Measurements from ENCODE around the gene PHLDA3. TPM values are rescaled to one million over a fixed set of nuclear protein-coding genes. Genes with fewer than 3 reads are reported as not detected.

The PHLDA3 gene
- total and polyA plus RNA-seq, 2 of the 13 experiments (the other 11 are each of a cell fraction or from before 2014, with no cell fraction given): 16.7 to 33.6 TPM

DNA sequence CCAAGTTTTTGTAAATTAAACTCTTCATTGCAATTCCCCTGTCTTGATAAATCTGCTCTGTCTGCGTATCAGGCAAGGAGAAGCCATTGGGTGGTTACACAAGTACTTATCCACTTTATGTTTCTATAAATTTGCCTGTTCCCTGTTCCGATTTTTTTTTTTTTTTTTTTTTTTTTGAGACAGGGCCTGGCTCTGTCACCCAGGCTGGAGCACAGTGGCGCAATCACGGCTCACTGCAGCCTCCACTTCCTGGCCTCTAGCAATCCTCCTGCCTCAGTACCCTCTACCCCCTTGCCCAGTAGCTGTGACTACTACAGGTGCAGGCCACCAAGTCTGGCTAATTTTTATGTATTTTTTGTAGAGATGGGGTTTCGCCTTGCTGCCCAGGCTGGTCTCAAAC lies 49.1 kb upstream of the PHLDA3 start:
- intact Hi-C loops (cut with micrococcal nuclease; ENCODE audit: unreplicated experiment) (no loop called here), in situ Hi-C loops (cut with HindIII; ENCODE audit: extremely low pct_ligation_motif_present, low pct_unique_long_range_greater_than_20kb) (no loop called here)
- CTCF ChIA-PET (ENCODE audit: low intra/inter-chr PET ratio, low total read pairs): no interaction called here
- Histone ChIP-seq H3K36me3 (replicated peaks in 1 of 2; ENCODE audit: control insufficient read depth in 1 of 2, insufficient read depth in 2 of 2, low read length in 2 of 2) (no peaks in the 10 kb centered on the region), H3K4me3 (replicated peaks in 1 of 3; ENCODE audit: insufficient read depth in 1 of 3, low read depth in 2 of 3, low read length in 3 of 3) (no peak overlapping the region), H3K9ac (ENCODE audit: insufficient read depth, low read depth, low read length) (no peak overlapping the region), H3K27ac (ENCODE audit: extremely low read length, insufficient read depth, low read length) (no peak overlapping the region), H3K9me3 (ENCODE audit: low read length) (no peaks in the 10 kb centered on the region), H4K20me1 (ENCODE audit: insufficient read depth, low read length) (no peaks in the 10 kb centered on the region), H2AFZ (ENCODE audit: low read length) (no peak overlapping the region), H3K27me3 (ENCODE audit: control insufficient read depth in 1 of 2, insufficient read depth in 2 of 2, low read length in 2 of 2) (peaks cover 1 to 14% of the 10 kb centered on the region in 2 experiments; a peak in 3 of 5 replicates), H3K4me2 (ENCODE audit: low read depth, low read length) (no peak overlapping the region), H3K79me2 (ENCODE audit: insufficient read depth, low read length) (no peaks in the 10 kb centered on the region), H3K4me1 (ENCODE audit: insufficient read depth, low read length) (0 out of 2 replicates have a peak, but pooled peaks cover 2% of the 10 kb centered on the region)
- no TSS peak for BruUV-seq (replicated peaks)
- 38% methylated on average over 5 of the region's 5 CpGs for WGBS (ENCODE audit: low lambda C conversion rate)
- DNase-seq (ENCODE audit: low spot score) (no peak), ATAC-seq (no peak), FAIRE-seq (no peak)
- POLR2A ChIA-PET: no interaction called here
- no peak for TF ChIP-seq SMAD1 (CRISPR knock-in tag; IDR thresholded peaks at IDR 0.05; ENCODE audit: borderline replicate concordance, low read depth)
- no peak for TF ChIP-seq ZNF629 (CRISPR knock-in tag; conservative IDR thresholded peaks at IDR 0.05)

DNA sequence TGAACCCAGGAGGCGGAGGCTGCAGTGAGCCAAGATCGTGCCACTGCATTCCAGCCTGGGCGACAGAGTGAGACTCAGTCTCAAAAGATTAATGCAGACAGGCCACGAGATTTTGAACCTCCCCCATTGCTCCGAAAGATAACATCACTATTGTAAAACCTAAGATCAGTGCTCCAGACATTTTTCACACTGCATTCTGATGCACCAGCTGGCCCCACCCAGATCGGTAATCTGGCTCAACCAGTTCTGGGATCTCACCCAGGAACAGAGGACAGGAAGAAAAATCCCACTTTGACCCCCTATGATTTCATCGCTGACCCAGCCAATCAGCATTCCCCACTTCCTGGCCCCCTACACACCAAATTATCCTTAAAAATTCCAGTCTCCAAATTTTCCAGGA lies 48.6 kb upstream of the PHLDA3 start:
- no peak overlapping the region for H3K27ac ChIP-seq (ENCODE audit: extremely low read length, insufficient read depth, low read length)
- no peaks in the 10 kb centered on the region for H3K36me3 ChIP-seq (replicated peaks in 1 of 2; ENCODE audit: control insufficient read depth in 1 of 2, insufficient read depth in 2 of 2, low read length in 2 of 2)
- no peak overlapping the region for H2AFZ ChIP-seq (ENCODE audit: low read length)
- H3K9me3 ChIP-seq (ENCODE audit: low read length): no peaks in the 10 kb centered on the region
- no peaks in the 10 kb centered on the region for H3K79me2 ChIP-seq (ENCODE audit: insufficient read depth, low read length)
- intact Hi-C loops (cut with micrococcal nuclease; ENCODE audit: unreplicated experiment): no loop called here
- H3K4me1 ChIP-seq (ENCODE audit: insufficient read depth, low read length): peaks cover 7% of the 10 kb centered on the region
- in situ Hi-C loops (cut with HindIII; ENCODE audit: extremely low pct_ligation_motif_present, low pct_unique_long_range_greater_than_20kb): no loop called here
- FAIRE-seq: no peak
- BruUV-seq (replicated peaks): no TSS peak
- ChIA-PET CTCF (ENCODE audit: low intra/inter-chr PET ratio, low total read pairs) (no interaction called here), POLR2A (no interaction called here)
- no peak overlapping the region for H3K9ac ChIP-seq (ENCODE audit: insufficient read depth, low read depth, low read length)
- H3K4me3 ChIP-seq (replicated peaks in 1 of 3; ENCODE audit: insufficient read depth in 1 of 3, low read depth in 2 of 3, low read length in 3 of 3): no peak overlapping the region
- H3K4me2 ChIP-seq (ENCODE audit: low read depth, low read length): no peak overlapping the region
- 52% methylated on average over 6 of the region's 7 CpGs for WGBS (ENCODE audit: low lambda C conversion rate)
- ATAC-seq: no peak
- H4K20me1 ChIP-seq (ENCODE audit: insufficient read depth, low read length): no peaks in the 10 kb centered on the region
- peaks cover 1 to 14% of the 10 kb centered on the region in 2 experiments; a peak in 3 of 5 replicates for H3K27me3 ChIP-seq (ENCODE audit: control insufficient read depth in 1 of 2, insufficient read depth in 2 of 2, low read length in 2 of 2)
- TF ChIP-seq MEF2D (CRISPR knock-in tag; IDR thresholded peaks at IDR 0.05) (no peak), IKZF1 (IDR thresholded peaks at IDR 0.05) (no peak), FOXK2 (IDR thresholded peaks at IDR 0.05) (no peak), ZFY (CRISPR knock-in tag; IDR thresholded peaks at IDR 0.05) (no peak), PAF1 (CRISPR knock-in tag; IDR thresholded peaks at IDR 0.05) (no peak), KAT2B (IDR thresholded peaks at IDR 0.05; ENCODE audit: borderline replicate concordance, low read depth, low read length) (no peak)
- TF ChIP-seq, protein P1, sequence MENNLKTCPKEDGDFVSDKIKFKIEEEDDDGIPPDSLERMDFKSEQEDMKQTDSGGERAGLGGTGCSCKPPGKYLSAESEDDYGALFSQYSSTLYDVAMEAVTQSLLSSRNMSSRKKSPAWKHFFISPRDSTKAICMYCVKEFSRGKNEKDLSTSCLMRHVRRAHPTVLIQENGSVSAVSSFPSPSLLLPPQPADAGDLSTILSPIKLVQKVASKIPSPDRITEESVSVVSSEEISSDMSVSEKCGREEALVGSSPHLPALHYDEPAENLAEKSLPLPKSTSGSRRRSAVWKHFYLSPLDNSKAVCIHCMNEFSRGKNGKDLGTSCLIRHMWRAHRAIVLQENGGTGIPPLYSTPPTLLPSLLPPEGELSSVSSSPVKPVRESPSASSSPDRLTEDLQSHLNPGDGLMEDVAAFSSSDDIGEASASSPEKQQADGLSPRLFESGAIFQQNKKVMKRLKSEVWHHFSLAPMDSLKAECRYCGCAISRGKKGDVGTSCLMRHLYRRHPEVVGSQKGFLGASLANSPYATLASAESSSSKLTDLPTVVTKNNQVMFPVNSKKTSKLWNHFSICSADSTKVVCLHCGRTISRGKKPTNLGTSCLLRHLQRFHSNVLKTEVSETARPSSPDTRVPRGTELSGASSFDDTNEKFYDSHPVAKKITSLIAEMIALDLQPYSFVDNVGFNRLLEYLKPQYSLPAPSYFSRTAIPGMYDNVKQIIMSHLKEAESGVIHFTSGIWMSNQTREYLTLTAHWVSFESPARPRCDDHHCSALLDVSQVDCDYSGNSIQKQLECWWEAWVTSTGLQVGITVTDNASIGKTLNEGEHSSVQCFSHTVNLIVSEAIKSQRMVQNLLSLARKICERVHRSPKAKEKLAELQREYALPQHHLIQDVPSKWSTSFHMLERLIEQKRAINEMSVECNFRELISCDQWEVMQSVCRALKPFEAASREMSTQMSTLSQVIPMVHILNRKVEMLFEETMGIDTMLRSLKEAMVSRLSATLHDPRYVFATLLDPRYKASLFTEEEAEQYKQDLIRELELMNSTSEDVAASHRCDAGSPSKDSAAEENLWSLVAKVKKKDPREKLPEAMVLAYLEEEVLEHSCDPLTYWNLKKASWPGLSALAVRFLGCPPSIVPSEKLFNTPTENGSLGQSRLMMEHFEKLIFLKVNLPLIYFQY (CRISPR knock-in tag; IDR thresholded peaks at IDR 0.05; ENCODE audit: borderline replicate concordance): no peak
- TF ChIP-seq, protein P2, sequence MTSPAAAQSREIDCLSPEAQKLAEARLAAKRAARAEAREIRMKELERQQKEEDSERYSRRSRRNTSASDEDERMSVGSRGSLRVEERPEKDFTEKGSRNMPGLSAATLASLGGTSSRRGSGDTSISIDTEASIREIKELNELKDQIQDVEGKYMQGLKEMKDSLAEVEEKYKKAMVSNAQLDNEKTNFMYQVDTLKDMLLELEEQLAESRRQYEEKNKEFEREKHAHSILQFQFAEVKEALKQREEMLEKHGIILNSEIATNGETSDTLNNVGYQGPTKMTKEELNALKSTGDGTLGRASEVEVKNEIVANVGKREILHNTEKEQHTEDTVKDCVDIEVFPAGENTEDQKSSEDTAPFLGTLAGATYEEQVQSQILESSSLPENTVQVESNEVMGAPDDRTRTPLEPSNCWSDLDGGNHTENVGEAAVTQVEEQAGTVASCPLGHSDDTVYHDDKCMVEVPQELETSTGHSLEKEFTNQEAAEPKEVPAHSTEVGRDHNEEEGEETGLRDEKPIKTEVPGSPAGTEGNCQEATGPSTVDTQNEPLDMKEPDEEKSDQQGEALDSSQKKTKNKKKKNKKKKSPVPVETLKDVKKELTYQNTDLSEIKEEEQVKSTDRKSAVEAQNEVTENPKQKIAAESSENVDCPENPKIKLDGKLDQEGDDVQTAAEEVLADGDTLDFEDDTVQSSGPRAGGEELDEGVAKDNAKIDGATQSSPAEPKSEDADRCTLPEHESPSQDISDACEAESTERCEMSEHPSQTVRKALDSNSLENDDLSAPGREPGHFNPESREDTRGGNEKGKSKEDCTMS (CRISPR knock-in tag; conservative IDR thresholded peaks at IDR 0.05): no peak
- TF ChIP-seq, protein P3, sequence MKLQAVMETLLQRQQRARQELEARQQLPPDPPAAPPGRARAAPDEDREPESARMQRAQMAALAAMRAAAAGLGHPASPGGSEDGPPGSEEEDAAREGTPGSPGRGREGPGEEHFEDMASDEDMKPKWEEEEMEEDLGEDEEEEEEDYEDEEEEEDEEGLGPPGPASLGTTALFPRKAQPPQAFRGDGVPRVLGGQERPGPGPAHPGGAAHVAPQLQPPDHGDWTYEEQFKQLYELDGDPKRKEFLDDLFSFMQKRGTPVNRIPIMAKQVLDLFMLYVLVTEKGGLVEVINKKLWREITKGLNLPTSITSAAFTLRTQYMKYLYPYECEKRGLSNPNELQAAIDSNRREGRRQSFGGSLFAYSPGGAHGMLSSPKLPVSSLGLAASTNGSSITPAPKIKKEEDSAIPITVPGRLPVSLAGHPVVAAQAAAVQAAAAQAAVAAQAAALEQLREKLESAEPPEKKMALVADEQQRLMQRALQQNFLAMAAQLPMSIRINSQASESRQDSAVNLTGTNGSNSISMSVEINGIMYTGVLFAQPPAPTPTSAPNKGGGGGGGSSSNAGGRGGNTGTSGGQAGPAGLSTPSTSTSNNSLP (IDR thresholded peaks at IDR 0.05; ENCODE audit: low read depth, low read length): no peak
- DNase-seq (ENCODE audit: low spot score): no peak
